GM19468 (cell line): Measurements from ENCODE around the gene LRRC70.
"Not testable (repeated sequence)": the region's sequence is repeated elsewhere in the genome, so short reads cannot be mapped to it uniquely, and the experiment has no call there.

Source experiments
- ATAC-seq: cut with Tn5 transposase; IDR thresholded peaks from one replicate; pipeline ENCODE4 v1.9.1; 2021; ENCODE audit warnings: mild to moderate bottlenecking, moderate library complexity, moderate number of reproducible peaks; ENCODE audit not compliant: unreplicated experiment; ENCODE audit errors: extremely low read depth

Gene LRRC70

DNA sequence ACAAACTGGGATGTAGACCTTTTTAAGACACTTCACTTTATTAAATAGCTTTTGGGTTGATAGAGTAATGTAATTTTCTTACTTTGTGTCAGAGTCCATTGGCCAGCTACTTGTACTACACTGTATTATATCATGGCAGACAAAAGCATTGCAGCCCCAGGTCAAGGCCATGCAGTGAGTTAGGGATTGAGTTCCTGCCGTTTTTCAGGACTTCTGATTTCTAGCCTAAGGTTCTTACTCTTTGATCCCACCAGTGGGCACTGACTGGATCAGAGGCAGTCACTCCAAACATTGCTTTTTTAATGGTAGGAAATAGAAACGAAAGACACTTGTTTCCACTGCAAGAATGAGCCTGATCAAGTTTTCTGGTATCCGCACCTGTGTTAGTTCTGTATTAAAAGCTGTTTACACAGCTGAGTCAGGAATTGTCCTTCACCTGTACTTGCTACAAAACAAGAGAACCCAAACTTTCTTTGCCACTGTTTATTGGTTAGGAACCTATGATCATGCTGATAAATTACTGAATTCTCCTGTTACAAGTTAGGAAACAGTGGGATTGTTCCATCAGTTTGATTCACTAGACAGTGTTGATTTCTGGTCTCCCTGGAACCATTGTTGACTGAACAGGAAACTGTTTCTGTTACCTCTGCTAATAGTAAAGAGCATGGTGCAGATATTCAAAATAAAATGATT, 22.1 kb downstream of the LRRC70 start:
- no peak for ATAC-seq

- ATAC-seq, result no peak
Observed at GRCh38 chr5:62603934-62604333, 25.3 kb downstream of the LRRC70 start.

DNA sequence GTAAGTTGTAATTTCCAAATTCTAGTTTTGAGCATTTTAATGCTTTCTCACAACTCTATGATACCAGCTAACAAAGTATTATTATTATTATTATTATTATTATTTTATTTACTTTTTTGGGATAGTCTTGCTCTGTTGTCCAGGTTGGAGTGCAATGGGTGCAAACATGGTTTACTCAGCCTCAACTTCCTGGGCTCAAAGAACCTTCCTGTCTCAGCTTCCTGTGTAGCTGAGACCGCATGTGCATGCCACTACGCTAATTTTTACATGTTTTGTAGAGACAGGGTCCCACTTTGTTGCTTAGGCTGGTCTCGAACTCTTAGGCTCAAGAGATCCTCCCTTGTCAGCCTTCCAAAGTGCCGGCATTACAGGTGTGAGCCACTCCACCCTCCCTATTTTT, 27.0 kb downstream of the LRRC70 start:
- ATAC-seq, result no peak

DNA sequence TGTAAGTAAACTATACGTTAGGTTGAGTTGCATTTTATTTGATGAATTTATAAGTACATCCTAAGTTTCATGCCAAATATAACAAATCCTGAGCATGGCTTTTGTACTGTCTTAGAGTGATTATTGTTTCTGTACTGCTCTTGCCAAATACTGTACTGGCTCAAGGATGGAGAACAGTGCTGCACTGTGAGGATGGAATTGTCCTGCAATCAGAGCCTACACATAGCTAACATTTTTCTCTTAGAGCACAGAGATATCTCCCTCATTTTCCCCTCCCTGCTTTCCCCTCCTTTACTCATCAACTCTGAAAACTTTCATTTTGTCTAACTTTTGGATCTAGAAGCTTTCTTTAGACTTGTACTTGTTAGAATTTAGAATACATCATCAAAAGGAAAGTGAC, 28.3 kb downstream of the LRRC70 start:
- ATAC-seq, result no peak

DNA sequence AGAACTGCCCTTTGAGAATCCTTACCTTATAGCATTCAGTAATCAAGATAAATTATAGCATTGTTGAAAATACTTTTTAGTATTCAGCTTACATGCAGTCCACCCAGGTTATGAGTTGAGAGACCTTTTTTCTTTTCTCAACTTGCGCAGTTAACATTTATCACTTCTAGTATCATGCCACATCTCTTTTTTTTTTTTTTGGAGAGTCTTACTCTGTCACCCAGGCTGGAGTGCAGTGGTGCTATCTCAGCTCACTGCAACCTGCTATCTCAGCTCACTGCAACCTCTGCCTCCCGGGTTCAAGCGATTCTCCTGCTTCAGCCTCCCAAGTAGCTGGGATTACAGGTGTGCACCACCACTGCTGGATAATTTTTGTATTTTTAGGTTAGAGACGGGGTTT, 29.0 kb downstream of the LRRC70 start:
- ATAC-seq, result no peak

GRCh38 chr5:62608529-62609511, 30.2 kb downstream of the LRRC70 start:
- ATAC-seq, result no peak

DNA sequence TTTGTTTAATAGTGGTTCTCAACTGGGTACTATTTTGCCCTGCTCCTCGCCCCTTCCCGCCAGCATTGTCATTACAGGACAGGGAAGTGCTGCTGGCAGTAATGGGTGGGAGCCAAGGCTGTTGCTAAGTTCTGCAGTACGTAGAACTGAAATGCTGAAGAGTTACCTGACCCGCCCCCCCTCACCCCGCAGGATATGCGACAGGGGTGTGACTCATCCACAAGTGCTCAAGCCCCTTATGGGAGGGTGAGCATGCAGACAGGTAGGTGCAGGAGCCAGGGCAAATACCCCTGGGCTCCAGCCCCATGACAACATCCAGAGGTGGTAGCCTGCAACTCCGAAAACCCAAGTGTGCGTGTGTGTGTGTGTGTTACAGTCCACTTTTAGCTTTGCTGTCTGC, 35.7 kb downstream of the LRRC70 start:
- ATAC-seq, result no peak

DNA sequence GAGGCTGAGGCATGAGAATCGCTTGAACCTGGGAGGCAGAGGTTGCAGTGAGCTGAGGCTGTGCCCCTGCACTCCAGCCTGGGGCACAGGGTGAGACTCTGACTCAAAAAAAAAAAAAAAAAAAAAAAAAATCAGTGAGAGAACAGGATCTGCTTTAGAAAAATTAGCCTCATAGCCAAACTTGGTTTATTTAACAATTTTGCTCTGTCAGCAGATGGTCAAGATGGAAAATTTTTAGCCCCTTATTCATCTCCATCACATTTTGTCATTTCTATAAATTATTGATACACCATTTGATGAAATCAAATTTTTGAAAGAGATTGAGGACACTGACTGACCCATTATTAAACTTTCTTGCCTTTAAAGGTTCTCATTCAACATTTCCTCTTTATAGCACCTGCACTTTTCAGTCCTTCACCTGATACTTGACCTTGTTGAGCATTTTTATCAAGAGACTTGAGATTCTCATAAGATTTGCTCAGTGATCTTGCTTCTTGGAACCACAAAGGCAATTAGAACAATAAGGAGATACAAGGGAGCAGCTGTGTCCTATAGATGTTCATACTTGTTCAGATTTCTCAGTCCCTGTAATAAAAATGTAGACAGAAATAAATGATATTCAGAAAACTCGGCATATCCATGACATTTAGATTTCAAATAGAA, 38.1 kb downstream of the LRRC70 start:
- ATAC-seq, result no peak

GRCh38 chr5:62617943-62618342, 39.3 kb downstream of the LRRC70 start:
- no peak for ATAC-seq

DNA sequence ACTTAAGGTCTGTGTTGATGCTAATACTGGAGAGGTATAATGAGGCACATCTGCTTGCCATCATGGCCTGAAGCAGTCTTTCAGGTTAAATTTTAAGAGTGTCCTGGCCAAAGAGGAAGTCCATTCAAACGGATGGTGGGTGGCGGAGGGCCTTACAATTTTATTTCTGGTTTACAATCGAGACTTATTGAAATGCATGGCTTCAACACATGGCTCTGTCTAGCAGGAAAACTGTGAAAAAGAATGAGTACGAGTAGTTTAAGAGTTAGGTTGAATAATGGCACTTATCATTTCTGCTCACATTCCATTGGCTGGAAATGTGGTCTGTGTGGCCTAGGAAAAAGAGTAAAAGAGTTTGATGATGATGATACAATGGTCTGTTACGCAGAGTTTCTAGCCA, 42.1 kb downstream of the LRRC70 start:
- no peak for ATAC-seq

- no peak for ATAC-seq
Observed at GRCh38 chr5:62621280-62621679, 42.7 kb downstream of the LRRC70 start.

DNA sequence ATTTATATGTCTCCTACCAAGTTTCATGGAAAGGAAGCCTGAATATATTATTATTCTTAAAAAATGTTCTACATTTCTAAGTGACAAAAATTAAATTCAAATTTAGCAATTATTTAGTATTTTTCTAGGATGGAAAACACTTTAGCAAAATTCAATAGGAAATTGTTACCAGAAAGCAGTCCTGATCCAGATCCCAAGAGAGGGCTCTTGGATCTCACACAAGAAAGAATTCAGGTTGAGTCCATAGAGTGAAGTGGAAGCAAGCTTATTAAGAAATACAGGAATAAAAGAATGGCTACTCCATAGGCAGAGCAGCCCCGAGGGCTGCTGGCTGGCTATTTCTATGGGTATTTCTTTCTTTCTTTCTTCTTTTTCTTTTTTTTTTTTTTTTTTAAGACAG, 44.7 kb downstream of the LRRC70 start:
- ATAC-seq, result no peak

DNA sequence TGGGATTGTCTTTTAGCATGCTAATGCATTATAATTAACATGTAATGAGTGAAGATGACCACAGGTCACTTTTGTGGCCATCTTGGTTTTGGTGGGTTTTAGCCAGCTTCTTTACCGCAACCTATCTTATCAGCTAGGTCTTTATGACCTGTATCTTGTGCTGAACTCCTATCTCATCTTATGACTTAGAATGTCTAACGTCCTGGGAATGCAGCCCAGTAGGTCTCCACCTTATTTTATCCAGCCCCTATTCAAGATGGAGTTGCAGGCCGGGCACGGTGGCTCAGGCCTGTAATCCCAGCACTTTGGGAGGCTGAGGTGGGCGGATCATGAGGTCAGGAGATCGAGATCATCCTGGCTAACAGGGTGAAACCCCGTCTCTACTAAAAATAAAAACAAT, 45.8 kb downstream of the LRRC70 start:
- not testable (repeated sequence) for ATAC-seq

DNA sequence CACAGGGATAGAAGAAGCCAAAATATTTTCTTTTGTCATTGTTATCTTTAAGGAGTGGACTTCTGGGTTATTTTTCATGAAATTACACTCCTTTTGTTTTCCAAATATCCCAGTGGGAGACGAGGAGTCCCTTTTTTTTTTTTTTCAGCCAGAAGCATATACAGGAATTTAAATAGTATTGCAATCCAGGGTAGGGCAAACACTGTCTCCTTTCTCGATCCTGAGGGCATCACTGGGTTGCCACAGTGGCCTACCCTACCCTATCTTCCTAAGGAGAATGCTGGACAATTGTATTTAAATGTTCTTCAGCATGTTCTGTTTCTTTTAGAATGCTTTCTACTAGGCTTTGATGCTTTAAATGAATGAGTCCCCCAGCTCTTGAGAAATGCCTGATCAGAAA, 47.9 kb downstream of the LRRC70 start:
- no peak for ATAC-seq

DNA sequence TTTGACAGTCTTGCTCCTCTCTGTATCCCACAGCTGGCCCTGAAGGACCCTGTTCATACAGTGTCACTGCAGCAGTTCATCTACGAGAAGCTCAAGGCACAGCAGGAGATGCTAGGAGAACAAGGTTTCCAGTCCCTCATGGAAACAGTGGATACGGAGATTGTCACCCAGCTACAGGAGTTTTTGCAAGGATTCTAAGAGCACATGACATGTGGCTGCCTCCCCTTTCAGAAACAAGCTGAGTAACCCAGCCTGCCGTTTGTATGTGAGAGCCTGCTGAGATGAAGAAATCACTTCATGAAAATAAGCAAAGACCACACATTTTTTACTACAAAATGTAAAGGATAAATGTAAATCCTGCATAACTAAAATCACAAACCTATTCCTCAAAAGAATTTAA, 48.5 kb downstream of the LRRC70 start:
- ATAC-seq, result no peak

- ATAC-seq, result no peak
Observed at GRCh38 chr5:62627901-62628300, 49.3 kb downstream of the LRRC70 start.
